GM19372 (cell line): ENCODE data around the gene TNFRSF21.
"Not testable (repeated sequence)": the region's sequence is repeated elsewhere in the genome, so short reads cannot be mapped to it uniquely, and the experiment has no call there.

Experiments
- ATAC-seq: cut with Tn5 transposase; IDR thresholded peaks from one replicate; pipeline ENCODE4 v1.9.1; 2021; ENCODE audit warnings: mild to moderate bottlenecking, low read depth, moderate library complexity; ENCODE audit not compliant: unreplicated experiment

The TNFRSF21 gene

DNA sequence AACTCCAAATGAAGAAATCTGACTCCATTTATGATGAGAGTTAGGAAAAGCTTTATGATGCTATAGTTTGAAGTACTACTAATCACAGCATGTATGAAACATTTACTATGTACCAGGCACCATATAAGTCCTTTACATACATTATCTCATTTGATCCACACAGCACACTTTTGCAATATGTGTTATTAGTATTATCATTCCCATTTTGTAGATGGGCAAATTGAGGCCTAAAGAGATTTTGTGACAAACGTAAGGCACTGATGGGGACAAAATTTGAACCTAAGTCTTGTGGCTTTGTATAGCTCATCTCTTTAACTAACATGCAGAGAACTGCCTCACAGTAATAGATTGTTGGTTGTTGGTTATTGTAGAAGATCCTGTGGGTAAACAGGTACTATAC lies 14.2 kb upstream of the TNFRSF21 start:
- ATAC-seq: no peak

- ATAC-seq: no peak
Measured at GRCh38 chr6:47323321-47323720, 13.6 kb upstream of the TNFRSF21 start.

GRCh38 chr6:47321577-47321976 lies 11.9 kb upstream of the TNFRSF21 start:
- no peak for ATAC-seq

GRCh38 chr6:47319867-47320266 lies 10.2 kb upstream of the TNFRSF21 start:
- ATAC-seq: no peak

DNA sequence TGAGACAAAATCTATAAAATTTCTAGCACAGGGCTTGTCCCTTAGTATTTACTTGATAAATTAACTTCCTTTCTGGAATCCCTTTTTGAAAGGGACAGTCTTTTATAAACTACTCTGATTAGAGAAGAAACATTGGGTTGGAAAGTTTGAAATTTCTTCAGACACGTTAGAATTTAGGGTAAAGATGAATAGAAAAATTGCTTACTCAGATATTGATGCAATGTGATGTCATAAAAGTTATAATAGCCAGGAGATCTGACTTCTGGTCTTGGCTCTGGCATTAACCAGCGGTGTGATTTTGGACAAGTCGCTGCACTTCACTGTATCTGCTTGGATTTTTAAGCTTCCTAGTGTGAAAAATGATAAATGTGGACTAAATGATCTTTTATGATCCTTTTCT lies 9.7 kb upstream of the TNFRSF21 start:
- no peak for ATAC-seq

GRCh38 chr6:47318236-47318989 lies 8.7 kb upstream of the TNFRSF21 start:
- no peak for ATAC-seq

DNA sequence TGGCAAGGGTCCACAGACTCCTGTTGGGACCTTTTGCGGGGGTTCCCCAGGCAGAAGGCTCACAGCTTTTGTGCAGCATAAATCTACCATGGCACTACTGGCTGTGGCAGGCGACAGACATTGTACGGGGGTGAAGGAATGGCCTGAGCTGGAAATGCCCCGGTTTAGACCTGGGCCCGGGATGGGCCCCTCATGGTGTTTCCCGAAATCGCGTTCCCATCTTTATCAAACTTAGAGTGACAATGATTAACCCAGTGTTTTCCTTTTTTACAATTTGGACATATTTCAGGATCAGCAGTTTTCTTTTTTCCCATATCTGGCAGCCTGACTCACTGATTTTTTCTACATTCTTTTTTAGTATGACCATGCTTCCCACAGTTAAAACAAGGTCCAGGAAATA lies 5.5 kb upstream of the TNFRSF21 start:
- ATAC-seq: not testable (repeated sequence)

DNA sequence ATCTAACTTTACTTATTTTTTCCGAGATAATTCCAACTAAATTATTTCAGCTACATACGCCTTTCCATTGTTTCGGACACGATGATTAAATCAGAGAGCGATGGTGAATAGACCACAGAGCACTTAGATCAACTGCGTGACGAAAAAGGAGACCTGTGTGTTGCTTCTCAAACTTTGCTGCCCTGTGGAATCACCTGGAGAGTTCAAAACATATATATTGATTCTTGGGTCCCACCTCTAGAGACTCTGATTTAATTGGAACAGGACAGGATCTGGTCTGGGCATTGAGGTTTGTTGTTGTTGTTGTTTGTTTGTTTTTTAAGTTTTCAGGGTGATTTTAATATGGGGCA lies 401 bp upstream of the TNFRSF21 start:
- peak; percentile 2 for ATAC-seq

DNA sequence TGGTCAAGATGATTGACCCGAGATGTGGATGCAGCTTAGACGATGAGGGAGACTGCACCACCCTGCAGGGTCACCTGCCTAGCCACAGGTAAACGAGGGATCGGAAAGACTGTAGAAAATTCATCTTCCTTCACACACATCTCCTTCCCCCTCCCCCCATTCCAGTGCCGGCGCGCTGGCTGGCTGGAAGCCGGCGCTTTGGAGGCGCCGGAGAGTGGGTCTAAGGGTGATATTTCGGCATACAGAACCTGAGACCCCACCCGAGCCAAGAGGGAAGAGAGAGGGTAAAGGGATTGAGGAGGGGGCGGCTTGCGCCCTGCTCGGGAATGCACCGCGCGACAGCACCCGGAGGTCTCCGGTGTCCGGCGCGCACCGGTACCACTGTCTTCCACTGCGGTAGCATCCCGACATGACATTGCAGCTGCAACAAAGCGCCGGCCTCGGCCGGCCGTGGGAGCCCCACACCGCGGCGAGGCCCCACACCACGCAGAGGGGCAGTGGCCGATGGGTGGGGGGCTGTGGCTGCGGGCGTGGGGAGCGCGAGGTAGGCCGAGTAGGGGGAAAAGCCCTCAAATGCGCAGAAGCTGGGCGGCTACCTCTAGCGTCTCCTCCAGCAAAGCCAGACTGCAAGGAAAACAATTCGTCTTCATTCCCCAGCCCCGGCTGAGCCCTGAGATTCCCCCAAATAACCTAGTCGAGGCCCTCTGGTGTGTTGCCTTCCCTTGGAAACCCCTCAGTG lies 984 bp downstream of the TNFRSF21 start:
- ATAC-seq: peak; percentile 15

- no peak for ATAC-seq
Measured at GRCh38 chr6:47308198-47308517, 1.5 kb downstream of the TNFRSF21 start.

- no peak for ATAC-seq
Measured at GRCh38 chr6:47307362-47308197, 2.1 kb downstream of the TNFRSF21 start.

DNA sequence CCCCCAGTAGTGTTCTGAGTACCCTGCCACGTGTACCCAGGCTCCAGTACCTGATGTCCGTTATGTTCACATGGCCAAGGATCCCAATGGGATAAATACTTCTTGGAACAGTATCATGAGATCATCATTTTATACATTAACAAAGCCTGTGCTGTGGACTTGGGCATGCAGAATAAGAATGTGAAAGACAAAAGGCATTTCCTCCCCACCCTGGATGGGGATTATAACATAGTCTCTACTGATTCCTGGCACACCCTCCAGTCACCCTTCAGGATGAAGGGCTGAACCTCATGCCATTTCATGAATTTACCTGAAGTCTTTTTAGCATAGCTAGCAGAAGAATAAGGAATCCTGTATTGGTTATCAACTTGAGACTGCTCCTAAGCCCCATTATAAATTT lies 2.8 kb downstream of the TNFRSF21 start:
- no peak for ATAC-seq

DNA sequence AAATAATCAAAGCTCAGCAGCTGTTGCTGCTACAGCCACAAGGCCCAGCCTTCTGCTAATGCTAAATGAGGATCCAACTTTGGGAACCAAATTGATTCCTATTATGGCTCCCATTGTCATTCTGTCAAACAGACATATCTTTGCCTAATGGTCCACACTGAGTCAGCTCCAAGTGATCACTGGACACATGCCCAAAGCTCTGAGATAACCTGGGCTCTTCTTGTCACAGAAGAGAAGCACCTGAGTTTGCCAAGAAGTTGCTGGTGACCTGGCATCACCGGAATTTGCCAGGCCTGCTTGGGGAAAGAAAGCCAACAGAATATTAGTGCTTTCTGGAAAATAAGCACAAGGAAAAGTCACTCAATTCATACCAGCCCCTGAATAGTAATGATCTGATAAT lies 5.8 kb downstream of the TNFRSF21 start:
- no peak for ATAC-seq

- ATAC-seq: no peak
Measured at GRCh38 chr6:47303342-47303741, 6.4 kb downstream of the TNFRSF21 start.

DNA sequence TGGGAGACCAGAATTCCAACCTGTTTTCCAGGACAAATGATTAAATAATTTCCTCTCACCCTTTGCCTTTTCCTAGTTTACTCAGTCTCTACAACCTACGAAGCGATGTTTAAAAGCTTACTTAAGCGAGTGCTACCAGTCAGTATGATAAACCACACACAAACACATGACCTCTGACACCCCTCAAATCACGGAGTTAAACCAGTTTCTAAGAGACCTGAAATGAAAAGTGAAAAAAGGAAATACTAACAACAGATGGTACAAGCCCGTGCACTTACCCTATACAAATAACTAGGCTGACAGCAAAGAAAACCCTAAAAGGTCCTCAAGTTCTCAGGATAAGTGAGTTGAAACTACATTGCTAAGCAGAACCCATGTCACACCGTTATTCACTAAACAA lies 7.7 kb downstream of the TNFRSF21 start:
- no peak for ATAC-seq

DNA sequence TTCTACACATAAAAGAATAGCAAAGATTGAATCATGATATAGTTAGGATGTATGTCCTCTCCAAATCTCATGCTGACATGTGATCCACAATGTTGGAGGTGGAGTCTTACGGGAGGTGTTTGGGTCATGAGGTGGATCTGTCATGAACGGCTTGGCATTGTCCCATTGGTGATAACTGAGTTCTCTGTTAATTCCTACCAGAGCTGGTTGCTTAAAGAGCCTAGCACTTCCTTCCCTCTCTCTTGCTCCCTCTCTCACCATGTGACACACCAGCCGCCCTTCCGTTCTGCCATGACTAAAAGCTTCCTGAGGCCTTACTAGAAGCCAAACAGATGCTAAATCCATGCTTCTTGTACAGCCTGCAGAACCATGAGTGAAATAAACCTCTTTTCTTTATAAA lies 8.3 kb downstream of the TNFRSF21 start:
- ATAC-seq: no peak

DNA sequence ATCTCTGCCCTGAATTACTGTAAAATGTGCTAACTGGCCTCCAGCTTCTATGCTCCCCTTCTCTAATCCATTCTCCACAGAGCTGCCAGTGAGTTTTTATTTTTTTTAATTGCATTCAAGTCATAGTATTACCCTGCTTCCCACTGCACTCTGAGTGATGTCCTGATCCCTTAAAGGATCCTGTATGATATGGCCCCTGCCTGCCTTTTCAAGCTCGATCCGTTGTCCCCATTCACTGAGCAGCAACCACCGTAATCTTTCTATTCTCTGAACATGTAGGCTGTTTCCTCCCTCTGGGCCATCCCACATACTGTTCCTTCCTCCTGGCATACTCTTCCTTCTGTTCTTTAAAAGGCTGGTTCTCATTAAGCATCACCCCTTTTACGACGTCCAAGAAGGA lies 9.3 kb downstream of the TNFRSF21 start:
- no peak for ATAC-seq

DNA sequence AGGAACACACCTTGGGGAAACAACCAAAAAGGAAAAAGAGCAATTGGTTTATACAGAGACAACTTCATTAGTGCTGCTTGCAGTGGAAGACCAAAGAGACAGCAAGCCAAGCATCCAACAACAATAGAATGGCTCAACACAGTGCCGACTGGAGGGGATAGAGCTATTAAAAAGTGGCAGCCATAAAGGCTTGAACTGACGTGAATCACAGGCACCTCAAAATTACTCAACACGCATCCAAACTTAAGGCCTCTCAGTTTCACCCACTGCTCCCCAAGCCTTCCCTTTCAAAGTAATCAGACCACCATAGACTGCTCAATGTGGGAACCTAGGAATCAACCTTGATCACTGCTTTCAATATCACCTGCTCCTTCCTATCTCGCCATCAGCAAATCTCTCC lies 9.7 kb downstream of the TNFRSF21 start:
- no peak for ATAC-seq

GRCh38 chr6:47298475-47298874 lies 11.2 kb downstream of the TNFRSF21 start:
- ATAC-seq: no peak

DNA sequence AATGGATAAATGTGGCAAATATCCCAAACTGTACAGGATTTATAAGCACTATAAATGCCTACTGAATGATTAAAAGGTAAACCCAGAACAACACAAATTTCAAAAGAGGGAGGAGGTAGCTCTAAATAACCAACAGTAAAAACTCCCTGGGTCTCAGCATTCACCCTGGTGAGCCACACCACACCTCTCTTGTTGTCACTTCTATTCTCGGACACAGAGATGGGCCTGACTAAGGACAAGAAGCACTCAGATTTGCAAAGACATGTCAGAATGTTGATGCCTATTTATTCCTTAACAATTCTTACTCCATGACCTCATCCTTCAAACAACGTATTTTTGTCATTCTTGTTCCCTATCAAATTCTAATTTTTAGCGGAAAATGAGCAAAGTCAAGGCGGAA lies 14.7 kb downstream of the TNFRSF21 start:
- no peak for ATAC-seq

- no peak for ATAC-seq
Measured at GRCh38 chr6:47292944-47293343, 16.8 kb downstream of the TNFRSF21 start.

- ATAC-seq: no peak
Measured at GRCh38 chr6:47292027-47292426, 17.7 kb downstream of the TNFRSF21 start.
